Vagina (tissue), 2 donors: Measurements from ENCODE around the gene GBA3. TPM values are rescaled to one million over a fixed set of nuclear protein-coding genes. Genes with fewer than 3 reads are reported as not detected.

Experiments used
- DNase-seq, 2 donors: peaks; one replicate each; pipeline ENCODE4 v3.0.0-alpha.2; 2017; ENCODE audit errors: extremely low spot score in 2 of 2
- H3K27ac ChIP-seq: fragments of 200-600 bp; sonication (generic); one replicate; pipeline ENCODE4 v1.5.1; 2019
- H3K27me3 ChIP-seq: fragments of 200-600 bp; sonication (generic); one replicate; pipeline ENCODE4 v1.5.1; 2019
- H3K36me3 ChIP-seq, 2 donors: fragments of 200-600 bp; sonication (generic); one replicate each; pipeline ENCODE4 v1.5.1; 2017 to 2019
- H3K4me1 ChIP-seq: fragments of 200-600 bp; sonication (generic); one replicate; pipeline ENCODE4 v1.5.1; 2019
- H3K4me3 ChIP-seq, 2 donors: fragments of 200-600 bp; sonication (generic); 1 replicate in 1 of 2; 2 replicates in 1 of 2; pipeline ENCODE4 v1.5.1; 2016 to 2019
- H3K9me3 ChIP-seq: fragments of 200-600 bp; sonication (generic); one replicate; pipeline ENCODE4 v1.5.1; 2019
- CTCF ChIP-seq, 3 experiments: fragments of 450-650 bp in 2 of 3; fragments of 200-600 bp in 1 of 3; sonication (generic) in 1 of 3; IDR thresholded peaks; one replicate each; pipeline ENCODE4 v1.5.1; 2017 to 2019; ENCODE audit warnings: antibody characterized with exemption in 3 of 3, mild to moderate bottlenecking in 2 of 3, moderate library complexity in 2 of 3
- POLR2A ChIP-seq, 2 donors: fragments of 450-650 bp; IDR thresholded peaks; one replicate each; pipeline ENCODE4 v1.6.1; 2017; ENCODE audit warnings: antibody characterized with exemption in 2 of 2, mild to moderate bottlenecking in 2 of 2, moderate library complexity in 2 of 2
- POLR2AphosphoS5 ChIP-seq, 2 donors: sonication (generic); formaldehyde crosslinking; IDR thresholded peaks; one replicate each; pipeline ENCODE4 v1.9.0; 2017; ENCODE audit warnings: antibody characterized with exemption in 2 of 2, mild to moderate bottlenecking in 2 of 2, low read depth in 1 of 2; ENCODE audit not compliant: insufficient read depth in 1 of 2
- intact Hi-C: fragments of 100-400 bp; cut with DNase I; formaldehyde crosslinking; loops from one replicate; pipeline ENCODE4 v1.15.1; 2023
- total RNA-seq: library from RNA; depleted of rRNA; stranded (reverse); fragments of >200 nt; gene quantifications from one replicate; pipeline ENCODE4 v1.2.3, GENCODE V29; 2016

GBA3 gene
- total RNA-seq, 1 donor from 2014 or later: not detected

- no peak for DNase-seq
- Histone ChIP-seq H3K9me3 (no peaks in the 10 kb centered on the region), H3K4me3 (no peak overlapping the region), H3K4me1 (no peaks in the 10 kb centered on the region), H3K27ac (no peak overlapping the region), H3K36me3 (no peaks in the 10 kb centered on the region), H3K27me3 (no peaks in the 10 kb centered on the region)
- intact Hi-C loops: no loop called here
- TF ChIP-seq POLR2AphosphoS5 (IDR thresholded peaks at IDR 0.05; ENCODE audit: insufficient read depth in 1 of 2, low read depth in 1 of 2) (no peak), POLR2A (IDR thresholded peaks at IDR 0.05) (no peak), CTCF (IDR thresholded peaks at IDR 0.05) (no peak)
These were observed 61.4 kb downstream of the GBA3 start for GRCh38 chr4:22754116-22754515.

- DNase-seq: no peak
- H3K4me1 ChIP-seq: no peaks in the 10 kb centered on the region
- H3K27ac ChIP-seq: no peak overlapping the region
- no peaks in the 10 kb centered on the region for H3K9me3 ChIP-seq
- TF ChIP-seq CTCF (IDR thresholded peaks at IDR 0.05) (no peak), POLR2AphosphoS5 (IDR thresholded peaks at IDR 0.05; ENCODE audit: insufficient read depth in 1 of 2, low read depth in 1 of 2) (no peak), POLR2A (IDR thresholded peaks at IDR 0.05) (no peak)
- H3K36me3 ChIP-seq: no peaks in the 10 kb centered on the region
- intact Hi-C loops: no loop called here
- no peaks in the 10 kb centered on the region for H3K27me3 ChIP-seq
- H3K4me3 ChIP-seq: no peak overlapping the region
These were observed 69.8 kb downstream of the GBA3 start for GRCh38 chr4:22762548-22762947.

- H3K27me3 ChIP-seq: no peaks in the 10 kb centered on the region
- no peaks in the 10 kb centered on the region for H3K36me3 ChIP-seq
- H3K4me3 ChIP-seq: no peak overlapping the region
- no peak overlapping the region for H3K27ac ChIP-seq
- H3K4me1 ChIP-seq: no peaks in the 10 kb centered on the region
- intact Hi-C loops: no loop called here
- DNase-seq: no peak
- no peaks in the 10 kb centered on the region for H3K9me3 ChIP-seq
- no peak for TF ChIP-seq POLR2AphosphoS5 (IDR thresholded peaks at IDR 0.05; ENCODE audit: insufficient read depth in 1 of 2, low read depth in 1 of 2)
- TF ChIP-seq POLR2A (IDR thresholded peaks at IDR 0.05): no peak
- no peak for TF ChIP-seq CTCF (IDR thresholded peaks at IDR 0.05)
These were observed 71.4 kb downstream of the GBA3 start for GRCh38 chr4:22764183-22764582.

- no peak overlapping the region for H3K4me3 ChIP-seq
- intact Hi-C loops: no loop called here
- no peak for DNase-seq
These were observed 73.3 kb downstream of the GBA3 start for GRCh38 chr4:22766068-22766467.

GRCh38 chr4:22778547-22779163, 85.9 kb downstream of the GBA3 start:
- H3K4me1 ChIP-seq: no peaks in the 10 kb centered on the region
- no peak for DNase-seq
- no peak overlapping the region for H3K27ac ChIP-seq
- H3K9me3 ChIP-seq: no peaks in the 10 kb centered on the region
- H3K27me3 ChIP-seq: no peaks in the 10 kb centered on the region
- intact Hi-C loops: no loop called here
- no peaks in the 10 kb centered on the region for H3K36me3 ChIP-seq
- H3K4me3 ChIP-seq: no peak overlapping the region
- TF ChIP-seq CTCF (IDR thresholded peaks at IDR 0.05) (no peak), POLR2A (IDR thresholded peaks at IDR 0.05) (no peak), POLR2AphosphoS5 (IDR thresholded peaks at IDR 0.05; ENCODE audit: insufficient read depth in 1 of 2, low read depth in 1 of 2) (no peak)

More at GRCh38 chr4:22766068-22766467, 73.3 kb downstream of the GBA3 start:
- no peaks in the 10 kb centered on the region for H3K36me3 ChIP-seq
- H3K27ac ChIP-seq: no peak overlapping the region
- H3K27me3 ChIP-seq: no peaks in the 10 kb centered on the region
- H3K9me3 ChIP-seq: no peaks in the 10 kb centered on the region
- H3K4me1 ChIP-seq: no peaks in the 10 kb centered on the region
- no peak for TF ChIP-seq POLR2AphosphoS5 (IDR thresholded peaks at IDR 0.05; ENCODE audit: insufficient read depth in 1 of 2, low read depth in 1 of 2)
